ENCODE measurements around the gene POLR2E.
"Not testable (repeated sequence)": the region's sequence is repeated elsewhere in the genome, so short reads cannot be mapped to it uniquely, and the experiment has no call there.

Gene POLR2E

DNA sequence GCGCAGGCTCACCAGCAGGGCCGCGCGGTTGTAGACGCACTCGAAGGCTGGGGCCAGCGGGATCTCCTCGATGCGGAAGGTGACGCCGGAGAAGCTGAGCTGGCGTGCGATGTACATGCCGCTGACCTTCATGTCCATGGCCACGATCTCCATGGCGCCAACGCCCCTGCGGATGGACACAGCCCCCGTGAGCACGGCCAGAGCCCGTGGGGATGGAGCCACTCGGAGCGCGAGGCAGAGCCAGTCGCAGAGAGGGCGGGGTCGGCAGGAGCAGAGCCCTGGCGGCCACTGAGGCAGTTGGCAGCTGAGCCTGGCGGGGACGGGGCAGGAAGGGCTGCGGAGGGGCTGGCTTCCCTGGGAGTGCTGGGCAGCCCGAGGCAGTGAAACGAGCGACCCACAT is 23.8 kb upstream of the POLR2E start:
- Histone ChIP-seq H2AFZ (no peak overlapping the region), H3K4me2 (ENCODE audit: low read length) (no peak overlapping the region), H3K79me2 (no peaks in the 10 kb centered on the region), H3K4me1 (no peaks in the 10 kb centered on the region), H3K27me3 (ENCODE audit: control insufficient read depth, insufficient read depth, low read length) (no peaks in the 10 kb centered on the region), H3K9me3 (ENCODE audit: control insufficient read depth, low read length) (no peaks in the 10 kb centered on the region), H3K36me3 (ENCODE audit: control insufficient read depth, insufficient read depth, low read length) (no peaks in the 10 kb centered on the region), H3K27ac (no peak overlapping the region), H3K9ac (no peak overlapping the region), H3K4me3 (ENCODE audit: low read depth, low read length) (no peak overlapping the region)
- TF ChIP-seq, protein P1, sequence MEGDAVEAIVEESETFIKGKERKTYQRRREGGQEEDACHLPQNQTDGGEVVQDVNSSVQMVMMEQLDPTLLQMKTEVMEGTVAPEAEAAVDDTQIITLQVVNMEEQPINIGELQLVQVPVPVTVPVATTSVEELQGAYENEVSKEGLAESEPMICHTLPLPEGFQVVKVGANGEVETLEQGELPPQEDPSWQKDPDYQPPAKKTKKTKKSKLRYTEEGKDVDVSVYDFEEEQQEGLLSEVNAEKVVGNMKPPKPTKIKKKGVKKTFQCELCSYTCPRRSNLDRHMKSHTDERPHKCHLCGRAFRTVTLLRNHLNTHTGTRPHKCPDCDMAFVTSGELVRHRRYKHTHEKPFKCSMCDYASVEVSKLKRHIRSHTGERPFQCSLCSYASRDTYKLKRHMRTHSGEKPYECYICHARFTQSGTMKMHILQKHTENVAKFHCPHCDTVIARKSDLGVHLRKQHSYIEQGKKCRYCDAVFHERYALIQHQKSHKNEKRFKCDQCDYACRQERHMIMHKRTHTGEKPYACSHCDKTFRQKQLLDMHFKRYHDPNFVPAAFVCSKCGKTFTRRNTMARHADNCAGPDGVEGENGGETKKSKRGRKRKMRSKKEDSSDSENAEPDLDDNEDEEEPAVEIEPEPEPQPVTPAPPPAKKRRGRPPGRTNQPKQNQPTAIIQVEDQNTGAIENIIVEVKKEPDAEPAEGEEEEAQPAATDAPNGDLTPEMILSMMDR (IDR thresholded peaks at IDR 0.05) = no peak

DNA sequence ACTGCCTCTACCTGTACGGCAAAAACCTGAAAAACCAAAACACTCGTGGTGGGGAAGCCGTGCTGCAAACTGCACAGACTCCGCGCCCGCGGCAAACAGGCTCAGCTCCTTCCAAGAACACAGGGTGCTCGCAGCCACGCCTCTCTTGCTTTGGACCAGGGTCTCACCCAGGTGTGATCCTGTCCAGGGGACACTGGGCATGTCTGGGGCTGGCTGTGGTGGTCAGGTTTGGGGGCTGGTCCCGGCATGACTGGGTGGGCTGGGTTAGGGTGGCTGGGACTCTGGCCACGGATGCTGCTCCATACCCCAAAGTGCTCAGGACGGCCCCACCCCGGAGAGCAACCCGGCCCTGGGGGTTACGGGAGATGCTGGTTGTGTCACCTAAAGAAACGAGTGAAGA is 22.5 kb upstream of the POLR2E start:
- no peak overlapping the region for H2AFZ ChIP-seq
- no peak overlapping the region for H3K9ac ChIP-seq
- no peaks in the 10 kb centered on the region for H3K9me3 ChIP-seq (ENCODE audit: control insufficient read depth, low read length)
- H3K4me1 ChIP-seq = peaks cover 4% of the 10 kb centered on the region
- H3K79me2 ChIP-seq = no peaks in the 10 kb centered on the region
- TF ChIP-seq, protein P1 (IDR thresholded peaks at IDR 0.05) = no peak
- H3K4me3 ChIP-seq (ENCODE audit: low read depth, low read length) = no peak overlapping the region
- no peak overlapping the region for H3K27ac ChIP-seq
- H3K27me3 ChIP-seq (ENCODE audit: control insufficient read depth, insufficient read depth, low read length) = no peaks in the 10 kb centered on the region
- H3K36me3 ChIP-seq (ENCODE audit: control insufficient read depth, insufficient read depth, low read length) = no peaks in the 10 kb centered on the region
- no peak overlapping the region for H3K4me2 ChIP-seq (ENCODE audit: low read length)

DNA sequence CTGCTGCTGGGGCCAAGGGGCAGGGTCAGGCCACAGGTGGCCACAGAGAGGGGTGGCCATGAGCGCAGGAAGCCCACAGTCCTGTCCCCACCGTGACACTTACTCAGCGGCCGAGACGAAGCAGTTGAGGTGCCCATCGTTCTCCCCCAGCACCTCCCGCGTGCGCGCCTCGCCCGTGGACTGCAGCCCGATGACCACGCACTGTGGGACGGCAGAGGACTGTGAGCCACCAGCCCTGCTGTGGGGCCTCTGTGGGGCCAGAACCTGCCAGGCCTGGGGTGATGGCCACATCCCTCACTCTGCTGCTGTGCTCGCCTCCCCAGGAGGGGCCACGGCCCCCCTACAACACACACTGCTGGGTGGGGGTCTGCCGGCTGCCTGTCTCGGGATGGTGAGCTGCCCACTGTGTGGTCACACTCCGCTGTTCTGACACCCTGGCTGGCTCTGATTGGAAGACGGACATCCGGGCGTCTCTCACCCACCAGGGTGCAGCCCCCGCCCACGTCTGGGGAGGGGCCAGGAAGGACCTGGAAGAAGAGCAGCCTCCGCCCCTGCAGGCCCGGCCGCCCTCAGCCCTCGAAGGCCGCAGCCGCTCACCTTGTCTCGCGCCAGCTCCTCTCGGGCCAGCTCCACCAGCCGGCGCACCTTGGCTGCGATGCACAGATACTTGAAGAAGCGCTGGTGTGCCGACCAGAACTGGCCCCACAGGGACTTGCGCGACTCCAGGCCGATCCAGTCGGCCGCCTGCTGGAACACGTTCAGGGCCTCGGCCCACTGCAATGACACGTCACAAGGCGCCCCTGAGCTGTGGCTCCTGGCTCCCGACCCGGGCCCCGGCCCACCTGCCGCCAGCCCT is 21.8 kb upstream of the POLR2E start:
- Histone ChIP-seq H3K4me2 (ENCODE audit: low read length) (no peak overlapping the region), H3K9me3 (ENCODE audit: control insufficient read depth, low read length) (no peaks in the 10 kb centered on the region), H3K36me3 (ENCODE audit: control insufficient read depth, insufficient read depth, low read length) (no peaks in the 10 kb centered on the region), H3K9ac (no peak overlapping the region), H3K79me2 (no peaks in the 10 kb centered on the region), H3K4me3 (ENCODE audit: low read depth, low read length) (no peak overlapping the region), H3K27ac (no peak overlapping the region), H3K27me3 (ENCODE audit: control insufficient read depth, insufficient read depth, low read length) (no peaks in the 10 kb centered on the region), H2AFZ (no peak overlapping the region), H3K4me1 (peaks cover 4% of the 10 kb centered on the region)
- TF ChIP-seq, protein P1 (IDR thresholded peaks at IDR 0.05) = no peak

DNA sequence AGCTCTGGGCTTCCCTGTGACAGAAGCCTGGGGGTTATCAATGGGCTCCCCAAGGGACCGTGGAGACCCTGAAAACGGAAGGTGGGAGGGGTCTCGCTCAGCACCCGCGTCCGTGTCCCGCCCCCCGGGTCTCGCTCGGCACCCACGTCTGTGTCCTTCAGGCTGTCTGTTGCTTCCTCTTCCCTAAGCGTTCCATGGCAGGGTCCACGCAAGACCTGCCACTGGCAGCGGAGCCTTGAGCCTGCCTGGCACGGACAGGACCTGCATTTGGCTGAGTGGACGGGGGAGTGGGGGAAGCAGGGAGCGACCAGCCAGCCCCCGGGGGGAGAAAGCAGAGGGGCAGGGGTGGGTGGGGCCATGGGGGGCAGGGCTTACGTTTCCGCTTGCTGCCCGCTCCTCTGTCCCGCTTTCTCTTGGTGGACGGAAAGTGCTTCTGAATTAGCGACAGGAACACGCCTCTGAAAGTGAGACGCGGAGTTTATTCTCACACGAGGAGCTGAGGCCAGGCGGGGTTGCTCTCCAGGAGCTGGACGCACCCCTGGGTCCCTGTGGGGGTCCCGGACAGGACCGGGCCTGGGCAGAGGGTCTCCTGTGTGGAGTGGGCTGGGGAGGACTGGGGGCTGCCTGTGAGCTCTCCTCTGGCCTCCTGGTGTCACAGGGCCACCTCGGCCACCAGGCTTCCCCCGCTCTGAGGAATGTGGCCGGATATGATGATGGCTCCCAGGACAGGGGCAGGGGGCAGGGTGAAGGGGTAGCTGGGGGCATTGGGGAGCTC is 20.7 kb upstream of the POLR2E start:
- H2AFZ ChIP-seq = no peak overlapping the region
- TF ChIP-seq, protein P1 (IDR thresholded peaks at IDR 0.05) = no peak
- H3K9ac ChIP-seq = no peak overlapping the region
- H3K79me2 ChIP-seq = no peaks in the 10 kb centered on the region
- no peak overlapping the region for H3K27ac ChIP-seq
- no peaks in the 10 kb centered on the region for H3K9me3 ChIP-seq (ENCODE audit: control insufficient read depth, low read length)
- H3K4me1 ChIP-seq = peaks cover 4% of the 10 kb centered on the region
- H3K27me3 ChIP-seq (ENCODE audit: control insufficient read depth, insufficient read depth, low read length) = no peaks in the 10 kb centered on the region
- no peak overlapping the region for H3K4me2 ChIP-seq (ENCODE audit: low read length)
- no peaks in the 10 kb centered on the region for H3K36me3 ChIP-seq (ENCODE audit: control insufficient read depth, insufficient read depth, low read length)
- H3K4me3 ChIP-seq (ENCODE audit: low read depth, low read length) = no peak overlapping the region

DNA sequence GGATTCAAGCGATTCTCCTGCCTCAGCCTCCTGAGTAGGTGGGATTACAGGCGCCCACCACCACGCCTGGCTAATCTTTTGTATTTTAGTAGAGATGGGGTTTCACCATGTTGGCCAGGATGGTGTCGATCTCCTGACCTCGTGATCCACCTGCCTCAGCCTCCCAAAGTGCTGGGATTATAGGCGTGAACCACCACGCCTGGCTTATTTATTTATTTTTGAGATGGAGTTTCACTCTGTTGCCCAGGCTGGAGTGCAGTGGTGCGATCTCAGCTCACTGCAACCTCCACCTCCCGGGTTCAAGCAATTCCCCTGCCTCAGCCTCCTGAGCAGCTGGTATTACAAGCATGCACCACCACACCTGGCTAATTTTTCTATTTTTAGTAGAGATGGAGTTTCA is 19.6 kb upstream of the POLR2E start:
- H3K27ac ChIP-seq; H3K9ac ChIP-seq; H3K4me3 ChIP-seq (ENCODE audit: low read depth, low read length); H3K36me3 ChIP-seq (ENCODE audit: control insufficient read depth, insufficient read depth, low read length); H3K4me1 ChIP-seq; H3K27me3 ChIP-seq (ENCODE audit: control insufficient read depth, insufficient read depth, low read length); H2AFZ ChIP-seq; H3K79me2 ChIP-seq; H3K9me3 ChIP-seq (ENCODE audit: control insufficient read depth, low read length); H3K4me2 ChIP-seq (ENCODE audit: low read length): not testable (repeated sequence)

Measured in parathyroid adenoma (tissue), 2 donors.